Measurements from ENCODE around the gene PIP5KL1.

GRCh38 chr9:127942216-127943010 is 11.8 kb upstream of the PIP5KL1 start:
- peak; percentile 71 for TF ChIP-seq CTCF (conservative IDR thresholded peaks at IDR 0.05; ENCODE audit: low read depth, low read length)
- TF ChIP-seq, protein P1, sequence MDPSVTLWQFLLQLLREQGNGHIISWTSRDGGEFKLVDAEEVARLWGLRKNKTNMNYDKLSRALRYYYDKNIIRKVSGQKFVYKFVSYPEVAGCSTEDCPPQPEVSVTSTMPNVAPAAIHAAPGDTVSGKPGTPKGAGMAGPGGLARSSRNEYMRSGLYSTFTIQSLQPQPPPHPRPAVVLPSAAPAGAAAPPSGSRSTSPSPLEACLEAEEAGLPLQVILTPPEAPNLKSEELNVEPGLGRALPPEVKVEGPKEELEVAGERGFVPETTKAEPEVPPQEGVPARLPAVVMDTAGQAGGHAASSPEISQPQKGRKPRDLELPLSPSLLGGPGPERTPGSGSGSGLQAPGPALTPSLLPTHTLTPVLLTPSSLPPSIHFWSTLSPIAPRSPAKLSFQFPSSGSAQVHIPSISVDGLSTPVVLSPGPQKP (IDR thresholded peaks at IDR 0.05; ENCODE audit: borderline replicate concordance, low read depth, low read length), result no peak
- no peak for TF ChIP-seq MAFK (IDR thresholded peaks at IDR 0.05; ENCODE audit: low read depth, low read length)
- TF ChIP-seq, protein P2, sequence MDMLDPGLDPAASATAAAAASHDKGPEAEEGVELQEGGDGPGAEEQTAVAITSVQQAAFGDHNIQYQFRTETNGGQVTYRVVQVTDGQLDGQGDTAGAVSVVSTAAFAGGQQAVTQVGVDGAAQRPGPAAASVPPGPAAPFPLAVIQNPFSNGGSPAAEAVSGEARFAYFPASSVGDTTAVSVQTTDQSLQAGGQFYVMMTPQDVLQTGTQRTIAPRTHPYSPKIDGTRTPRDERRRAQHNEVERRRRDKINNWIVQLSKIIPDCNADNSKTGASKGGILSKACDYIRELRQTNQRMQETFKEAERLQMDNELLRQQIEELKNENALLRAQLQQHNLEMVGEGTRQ (IDR thresholded peaks at IDR 0.05; ENCODE audit: low read depth, low read length), result no peak
- TF ChIP-seq MAZ (IDR thresholded peaks at IDR 0.05; ENCODE audit: borderline replicate concordance, low read depth, low read length), result 0 out of 2 replicates have a peak, but pooled peaks have one; percentile 42
- no peak for TF ChIP-seq CHD1 (IDR thresholded peaks at IDR 0.05; ENCODE audit: low read depth, low read length)
- peak; percentile 72 for TF ChIP-seq RAD21 (IDR thresholded peaks at IDR 0.05; ENCODE audit: low read length)
- TF ChIP-seq POLR2A (IDR thresholded peaks at IDR 0.05; ENCODE audit: low read depth, low read length), result no peak
- peak; percentile 45 for TF ChIP-seq RCOR1 (IDR thresholded peaks at IDR 0.05; ENCODE audit: insufficient replicate concordance, low read length)
- TF ChIP-seq RFX5 (IDR thresholded peaks at IDR 0.05; ENCODE audit: low read depth, low read length), result no peak

Data from IMR-90 (cell line).